Calu3 (cell line): ENCODE measurements around the gene RIMBP2. TPM values are rescaled to one million over a fixed set of nuclear protein-coding genes. Genes with fewer than 3 reads are reported as not detected.

Source experiments
- BruUV-seq: library from RNA; stranded (reverse); fragments of 400-500 nt; replicated peaks from 2 replicates; lab custom pipeline; 2021; lab: Mats Ljungman, UMichigan
- CTCF ChIA-PET: fragments of 300-600 bp; sonication (Branson Sonifier 250); formaldehyde crosslinking; loops from one replicate; lab custom pipeline; 2022; ENCODE audit warnings: antibody characterized with exemption; lab: Charles Lee
- DNase-seq: peaks from one replicate; pipeline ENCODE4 v3.0.0; 2022
- H3K27ac Mint-ChIP-seq: one replicate; pipeline ENCODE4 v1.8.0; 2022; ENCODE audit warnings: mixed read lengths; ENCODE audit not compliant: unreplicated experiment
- H3K27me3 Mint-ChIP-seq: one replicate; pipeline ENCODE4 v1.8.0; 2022; ENCODE audit warnings: mixed read lengths; ENCODE audit not compliant: unreplicated experiment
- H3K36me3 Mint-ChIP-seq: one replicate; pipeline ENCODE4 v1.8.0; 2022; ENCODE audit warnings: mild to moderate bottlenecking, moderate library complexity, mixed read lengths; ENCODE audit not compliant: insufficient read depth, unreplicated experiment
- H3K4me1 Mint-ChIP-seq: one replicate; pipeline ENCODE4 v1.8.0; 2022; ENCODE audit warnings: mild to moderate bottlenecking, low read depth, mixed read lengths; ENCODE audit not compliant: unreplicated experiment
- H3K4me3 Mint-ChIP-seq: one replicate; pipeline ENCODE4 v1.8.0; 2022; ENCODE audit warnings: mild to moderate bottlenecking, low read depth, moderate library complexity, mixed read lengths; ENCODE audit not compliant: unreplicated experiment
- H3K9me3 Mint-ChIP-seq: one replicate; pipeline ENCODE4 v1.8.0; 2022; ENCODE audit warnings: low read depth, mixed read lengths; ENCODE audit not compliant: unreplicated experiment
- intact Hi-C: fragments of 100-400 bp; cut with micrococcal nuclease; formaldehyde crosslinking; loops from one replicate; pipeline ENCODE4 v1.10.0; 2022; ENCODE audit not compliant: unreplicated experiment
- total RNA-seq: library from RNA; stranded (reverse); gene quantifications from 2 replicates; pipeline ENCODE4 v1.2.3, GENCODE V29; 2022
- TF ChIP-seq, protein P1 (sequence below): fragments of 200-600 bp; IDR thresholded peaks from one replicate; pipeline ENCODE4 v1.8.0; 2022; ENCODE audit warnings: antibody characterized with exemption; ENCODE audit not compliant: unreplicated experiment

RIMBP2 gene
- total RNA-seq, 1 experiment from 2014 or later, result 6.1 TPM

DNA sequence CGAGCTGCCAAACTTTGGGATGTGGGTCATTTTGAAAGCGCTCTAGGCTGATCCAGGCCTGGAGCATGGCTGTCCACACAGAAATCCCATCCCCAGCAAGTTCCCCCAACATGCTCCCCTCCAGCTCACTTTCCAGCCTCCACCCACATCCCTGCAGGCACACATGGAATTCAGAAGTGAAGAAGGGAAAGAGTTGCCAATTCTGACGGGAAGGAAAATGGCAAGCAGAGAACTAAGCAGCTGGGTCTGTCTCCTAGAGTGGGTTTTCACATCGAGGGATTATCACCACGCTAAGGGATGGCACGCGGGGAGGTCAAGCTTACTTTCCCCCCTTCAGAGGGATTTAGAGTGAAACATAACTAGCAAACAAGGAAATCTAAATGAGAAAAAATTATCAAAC lies 142.3 kb downstream of the RIMBP2 start:
- intact Hi-C loops, result no loop called here
- DNase-seq, result no peak
- Mint-ChIP-seq H3K27ac (no peak overlapping the region), H3K36me3 (no peaks in the 10 kb centered on the region), H3K9me3 (peaks cover 20% of the 10 kb centered on the region), H3K4me3 (no peak overlapping the region), H3K27me3 (no peaks in the 10 kb centered on the region), H3K4me1 (no peaks in the 10 kb centered on the region)
- TF ChIP-seq, protein P1, sequence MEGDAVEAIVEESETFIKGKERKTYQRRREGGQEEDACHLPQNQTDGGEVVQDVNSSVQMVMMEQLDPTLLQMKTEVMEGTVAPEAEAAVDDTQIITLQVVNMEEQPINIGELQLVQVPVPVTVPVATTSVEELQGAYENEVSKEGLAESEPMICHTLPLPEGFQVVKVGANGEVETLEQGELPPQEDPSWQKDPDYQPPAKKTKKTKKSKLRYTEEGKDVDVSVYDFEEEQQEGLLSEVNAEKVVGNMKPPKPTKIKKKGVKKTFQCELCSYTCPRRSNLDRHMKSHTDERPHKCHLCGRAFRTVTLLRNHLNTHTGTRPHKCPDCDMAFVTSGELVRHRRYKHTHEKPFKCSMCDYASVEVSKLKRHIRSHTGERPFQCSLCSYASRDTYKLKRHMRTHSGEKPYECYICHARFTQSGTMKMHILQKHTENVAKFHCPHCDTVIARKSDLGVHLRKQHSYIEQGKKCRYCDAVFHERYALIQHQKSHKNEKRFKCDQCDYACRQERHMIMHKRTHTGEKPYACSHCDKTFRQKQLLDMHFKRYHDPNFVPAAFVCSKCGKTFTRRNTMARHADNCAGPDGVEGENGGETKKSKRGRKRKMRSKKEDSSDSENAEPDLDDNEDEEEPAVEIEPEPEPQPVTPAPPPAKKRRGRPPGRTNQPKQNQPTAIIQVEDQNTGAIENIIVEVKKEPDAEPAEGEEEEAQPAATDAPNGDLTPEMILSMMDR, result no peak
- CTCF ChIA-PET, result no interaction called here
- BruUV-seq, result no TSS peak

DNA sequence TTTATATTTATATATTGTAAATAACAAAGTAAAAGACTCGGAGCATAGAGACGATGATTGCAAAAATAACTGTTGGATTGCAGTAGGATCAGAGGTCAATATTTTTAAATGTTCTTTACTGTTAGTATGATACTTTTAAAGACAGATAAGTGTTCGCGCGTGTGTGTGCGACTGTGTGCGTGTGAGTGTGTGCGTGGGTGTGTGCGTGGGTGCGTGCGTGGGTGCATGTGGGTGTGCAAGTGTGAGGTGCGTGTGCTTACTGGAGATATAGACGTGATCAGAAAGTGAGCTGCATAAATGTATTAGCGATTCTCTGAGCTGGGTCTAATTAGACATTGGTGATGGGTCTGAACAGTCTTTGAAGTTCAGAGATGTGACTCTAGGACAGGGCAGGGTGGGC lies 142.9 kb downstream of the RIMBP2 start:
- Mint-ChIP-seq H3K36me3 (no peaks in the 10 kb centered on the region), H3K9me3 (peaks cover 20% of the 10 kb centered on the region), H3K4me1 (no peaks in the 10 kb centered on the region), H3K27ac (no peak overlapping the region), H3K27me3 (no peaks in the 10 kb centered on the region), H3K4me3 (no peak overlapping the region)
- no TSS peak for BruUV-seq
- CTCF ChIA-PET, result no interaction called here
- TF ChIP-seq, protein P1, result no peak
- intact Hi-C loops, result no loop called here
- DNase-seq, result no peak

DNA sequence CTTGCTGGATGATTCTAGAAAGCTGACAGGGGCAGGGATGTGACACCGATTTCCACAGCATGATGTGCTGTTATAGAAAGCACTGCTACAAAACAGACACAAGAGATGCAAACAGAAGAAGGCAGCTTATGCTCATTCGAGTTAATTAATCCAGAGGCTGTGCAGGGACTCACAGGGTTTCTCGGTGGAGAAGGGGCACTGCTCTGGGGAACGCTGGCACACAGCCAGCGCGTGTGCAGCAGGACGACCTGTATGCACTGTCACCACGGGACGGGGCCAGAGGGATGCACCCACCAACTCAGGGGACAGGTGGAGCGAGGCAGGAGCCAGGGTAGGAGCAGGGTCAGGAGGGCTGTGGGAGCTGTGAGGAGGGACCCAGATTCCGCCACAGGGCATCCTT lies 143.5 kb downstream of the RIMBP2 start:
- peaks cover 20% of the 10 kb centered on the region for H3K9me3 Mint-ChIP-seq
- H3K36me3 Mint-ChIP-seq, result no peaks in the 10 kb centered on the region
- TF ChIP-seq, protein P1, result no peak
- DNase-seq, result no peak
- H3K27ac Mint-ChIP-seq, result no peak overlapping the region
- H3K27me3 Mint-ChIP-seq, result no peaks in the 10 kb centered on the region
- no TSS peak for BruUV-seq
- CTCF ChIA-PET, result no interaction called here
- no peak overlapping the region for H3K4me3 Mint-ChIP-seq
- H3K4me1 Mint-ChIP-seq, result no peaks in the 10 kb centered on the region
- intact Hi-C loops, result no loop called here

DNA sequence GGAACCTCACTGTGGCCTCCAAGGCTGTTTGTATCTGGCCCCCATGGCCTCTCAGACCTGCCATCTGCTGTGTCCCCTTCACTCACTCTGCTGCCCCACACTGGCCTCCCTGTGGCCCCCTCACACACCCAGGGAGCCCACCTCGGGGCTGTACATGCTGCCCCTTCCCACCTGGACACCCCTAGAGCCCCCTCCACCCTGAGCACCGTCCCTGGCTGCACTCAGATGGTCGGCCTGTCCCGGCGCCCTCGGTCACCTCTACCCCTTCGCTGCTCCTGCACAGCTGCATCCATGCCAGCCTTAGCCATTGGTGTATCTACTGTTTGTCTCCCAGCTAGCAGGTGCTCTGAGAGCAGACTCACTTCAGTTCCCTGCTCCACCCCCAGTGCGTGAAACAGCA lies 144.4 kb downstream of the RIMBP2 start:
- Mint-ChIP-seq H3K4me3 (no peak overlapping the region), H3K36me3 (no peaks in the 10 kb centered on the region), H3K4me1 (no peaks in the 10 kb centered on the region), H3K27ac (no peak overlapping the region), H3K27me3 (no peaks in the 10 kb centered on the region), H3K9me3 (peaks cover 22% of the 10 kb centered on the region)
- DNase-seq, result no peak
- no TSS peak for BruUV-seq
- TF ChIP-seq, protein P1, result no peak
- intact Hi-C loops, result no loop called here
- CTCF ChIA-PET, result no interaction called here

DNA sequence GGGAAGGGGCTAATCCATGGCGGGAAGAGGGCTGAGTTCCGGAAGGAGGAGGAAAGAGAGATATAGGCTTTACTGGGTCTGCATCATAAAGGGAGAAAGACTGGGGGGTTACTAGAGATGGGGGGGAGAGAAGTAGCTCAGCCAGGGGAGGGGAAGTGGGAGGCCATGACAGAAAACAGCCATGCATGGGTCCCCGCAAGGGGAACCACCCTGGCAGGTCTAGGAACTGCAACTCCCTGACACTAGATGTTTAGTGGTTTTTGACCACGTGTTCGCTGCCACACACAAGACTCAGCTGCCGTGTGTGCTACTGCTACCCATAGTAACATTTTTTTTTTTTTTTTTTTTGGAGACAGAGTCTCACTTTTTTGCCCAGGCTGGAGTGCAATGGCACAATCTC lies 145.0 kb downstream of the RIMBP2 start:
- no TSS peak for BruUV-seq
- H3K9me3 Mint-ChIP-seq, result peaks cover 21% of the 10 kb centered on the region
- intact Hi-C loops, result no loop called here
- TF ChIP-seq, protein P1, result no peak
- H3K36me3 Mint-ChIP-seq, result no peaks in the 10 kb centered on the region
- no peak overlapping the region for H3K4me3 Mint-ChIP-seq
- H3K27ac Mint-ChIP-seq, result no peak overlapping the region
- no peaks in the 10 kb centered on the region for H3K27me3 Mint-ChIP-seq
- H3K4me1 Mint-ChIP-seq, result no peaks in the 10 kb centered on the region
- no peak for DNase-seq
- CTCF ChIA-PET, result no interaction called here
